IPS-NIHi11 (cell line): ENCODE measurements around the gene SSBP4.

Source experiments
- DNase-seq: peaks from one replicate; pipeline ENCODE4 v3.0.0; 2012; ENCODE audit warnings: mixed read lengths, low spot score

SSBP4 gene

GRCh38 chr19:18445262-18445948 lies 26.2 kb downstream of the SSBP4 start:
- no peak for DNase-seq

GRCh38 chr19:18446145-18446810 lies 27.1 kb downstream of the SSBP4 start:
- no peak for DNase-seq

GRCh38 chr19:18446811-18447359 lies 27.7 kb downstream of the SSBP4 start:
- no peak for DNase-seq

GRCh38 chr19:18449552-18449951 lies 30.4 kb downstream of the SSBP4 start:
- no peak for DNase-seq

GRCh38 chr19:18450021-18450930 lies 31.1 kb downstream of the SSBP4 start:
- DNase-seq = no peak

GRCh38 chr19:18450931-18451836 lies 32.0 kb downstream of the SSBP4 start:
- peak; percentile 92 for DNase-seq

- DNase-seq = no peak
Observed at GRCh38 chr19:18452386-18452785, 33.2 kb downstream of the SSBP4 start.

- no peak for DNase-seq
Observed at GRCh38 chr19:18453269-18454024, 34.2 kb downstream of the SSBP4 start.

- DNase-seq = no peak
Observed at GRCh38 chr19:18456279-18456678, 37.1 kb downstream of the SSBP4 start.

GRCh38 chr19:18456974-18457373 lies 37.8 kb downstream of the SSBP4 start:
- DNase-seq = no peak

- DNase-seq = no peak
Observed at GRCh38 chr19:18457483-18458331, 38.5 kb downstream of the SSBP4 start.

- DNase-seq = no peak
Observed at GRCh38 chr19:18460900-18461299, 41.7 kb downstream of the SSBP4 start.

GRCh38 chr19:18461471-18461870 lies 42.3 kb downstream of the SSBP4 start:
- no peak for DNase-seq

GRCh38 chr19:18464646-18465045 lies 45.4 kb downstream of the SSBP4 start:
- no peak for DNase-seq

- no peak for DNase-seq
Observed at GRCh38 chr19:18465214-18465963, 46.2 kb downstream of the SSBP4 start.

- DNase-seq = no peak
Observed at GRCh38 chr19:18465964-18466339, 46.8 kb downstream of the SSBP4 start.

GRCh38 chr19:18466354-18466753 lies 47.2 kb downstream of the SSBP4 start:
- no peak for DNase-seq

GRCh38 chr19:18467978-18468377 lies 48.8 kb downstream of the SSBP4 start:
- no peak for DNase-seq

GRCh38 chr19:18468517-18468916 lies 49.3 kb downstream of the SSBP4 start:
- DNase-seq = no peak
